22Rv1 (cell line): ENCODE measurements around the gene GBF1.
A peak's percentile ranks its signal among the peaks of the same experiment; 100 is the strongest.

Experiments
- H3K27ac ChIP-seq: fragments of 450-650 bp; 2 replicates; pipeline ENCODE4 v1.5.1; 2017
- ZFX ChIP-seq: fragments of 450-650 bp; IDR thresholded peaks from 2 replicates; pipeline ENCODE4 v1.6.1; 2017; ENCODE audit warnings: antibody characterized with exemption, borderline replicate concordance
- TF ChIP-seq, protein P1 (sequence below): fragments of 450-650 bp; IDR thresholded peaks from 2 replicates; pipeline ENCODE4 v1.5.1; 2017; ENCODE audit warnings: mild to moderate bottlenecking

Gene GBF1

DNA sequence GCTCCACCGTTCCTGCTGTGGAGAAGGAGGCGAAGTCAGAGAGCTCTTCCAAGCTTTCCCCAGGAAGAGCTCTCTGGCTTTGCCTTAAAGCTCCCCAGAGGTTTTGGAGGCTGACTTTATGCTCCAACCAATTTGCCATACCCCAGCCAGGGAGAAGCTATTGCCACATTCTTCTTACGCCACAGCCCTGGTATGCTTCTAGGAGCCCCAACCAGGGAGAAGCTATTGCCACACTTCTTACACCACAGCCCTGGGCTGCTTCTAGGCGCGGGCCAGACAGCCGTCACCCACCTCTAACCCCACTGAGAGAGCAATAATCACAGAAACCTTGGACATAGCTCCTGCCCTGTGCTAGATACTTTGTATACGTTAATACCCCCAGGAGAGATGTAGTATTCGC, 18.3 kb upstream of the GBF1 start:
- no peak overlapping the region for H3K27ac ChIP-seq
- TF ChIP-seq ZFX: no peak

DNA sequence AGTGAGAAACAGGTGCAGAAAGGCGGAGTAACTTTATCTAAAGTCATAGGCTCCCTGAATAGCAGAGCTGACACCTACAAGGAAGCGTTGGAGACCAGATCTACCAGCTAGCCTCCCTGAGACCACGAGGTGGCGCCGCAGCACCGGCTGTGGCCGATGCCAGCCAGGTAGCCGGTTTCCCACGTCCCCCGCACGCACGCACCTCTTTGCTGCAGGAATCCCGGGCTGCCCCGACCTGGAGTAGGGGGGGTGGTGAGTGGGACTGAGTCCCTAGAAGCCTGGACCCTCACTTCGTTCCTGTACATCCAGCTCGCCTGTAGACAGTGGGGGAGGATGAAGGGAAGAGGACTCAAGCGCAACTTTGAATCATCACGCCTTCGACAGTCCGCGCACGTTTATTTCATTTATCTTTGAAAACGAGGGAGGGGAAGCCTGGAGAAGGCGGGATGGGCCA, 15.5 kb upstream of the GBF1 start:
- TF ChIP-seq, protein P1, sequence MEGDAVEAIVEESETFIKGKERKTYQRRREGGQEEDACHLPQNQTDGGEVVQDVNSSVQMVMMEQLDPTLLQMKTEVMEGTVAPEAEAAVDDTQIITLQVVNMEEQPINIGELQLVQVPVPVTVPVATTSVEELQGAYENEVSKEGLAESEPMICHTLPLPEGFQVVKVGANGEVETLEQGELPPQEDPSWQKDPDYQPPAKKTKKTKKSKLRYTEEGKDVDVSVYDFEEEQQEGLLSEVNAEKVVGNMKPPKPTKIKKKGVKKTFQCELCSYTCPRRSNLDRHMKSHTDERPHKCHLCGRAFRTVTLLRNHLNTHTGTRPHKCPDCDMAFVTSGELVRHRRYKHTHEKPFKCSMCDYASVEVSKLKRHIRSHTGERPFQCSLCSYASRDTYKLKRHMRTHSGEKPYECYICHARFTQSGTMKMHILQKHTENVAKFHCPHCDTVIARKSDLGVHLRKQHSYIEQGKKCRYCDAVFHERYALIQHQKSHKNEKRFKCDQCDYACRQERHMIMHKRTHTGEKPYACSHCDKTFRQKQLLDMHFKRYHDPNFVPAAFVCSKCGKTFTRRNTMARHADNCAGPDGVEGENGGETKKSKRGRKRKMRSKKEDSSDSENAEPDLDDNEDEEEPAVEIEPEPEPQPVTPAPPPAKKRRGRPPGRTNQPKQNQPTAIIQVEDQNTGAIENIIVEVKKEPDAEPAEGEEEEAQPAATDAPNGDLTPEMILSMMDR: peak; percentile 98
- no peak for TF ChIP-seq ZFX
- peak overlapping the region; percentile 94 for H3K27ac ChIP-seq

DNA sequence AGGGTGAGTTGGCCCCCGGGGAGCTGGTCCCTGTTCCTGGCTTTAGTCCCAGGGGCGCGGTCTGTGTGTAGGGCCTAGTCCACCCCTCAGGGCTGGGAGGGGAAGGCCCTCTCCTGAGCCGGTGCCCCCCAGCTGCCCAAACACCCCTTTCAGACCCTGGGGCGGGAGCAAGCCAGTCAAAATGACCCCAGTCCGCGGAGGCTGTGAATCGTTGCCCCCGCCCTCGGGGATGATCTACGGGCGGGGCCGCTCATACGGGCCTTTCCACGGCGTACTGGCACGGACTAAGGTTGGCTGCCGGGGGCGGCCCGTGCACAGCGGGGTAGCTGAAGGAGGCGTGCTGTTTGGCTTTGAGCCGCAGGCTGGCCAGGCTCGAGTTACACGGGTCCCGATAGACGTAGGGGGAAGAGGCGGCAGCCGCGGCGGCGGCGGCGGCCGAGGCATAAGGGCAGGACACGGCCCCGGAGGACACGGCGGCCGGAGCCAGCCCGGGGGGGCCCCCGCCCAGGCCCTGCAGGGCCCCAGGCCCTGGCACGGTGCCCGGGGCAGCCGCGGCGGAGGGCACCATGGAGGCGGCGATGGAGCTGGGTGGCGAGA, 15.0 kb upstream of the GBF1 start:
- peak overlapping the region; percentile 94 for H3K27ac ChIP-seq
- TF ChIP-seq, protein P1: no peak
- TF ChIP-seq ZFX: no peak

DNA sequence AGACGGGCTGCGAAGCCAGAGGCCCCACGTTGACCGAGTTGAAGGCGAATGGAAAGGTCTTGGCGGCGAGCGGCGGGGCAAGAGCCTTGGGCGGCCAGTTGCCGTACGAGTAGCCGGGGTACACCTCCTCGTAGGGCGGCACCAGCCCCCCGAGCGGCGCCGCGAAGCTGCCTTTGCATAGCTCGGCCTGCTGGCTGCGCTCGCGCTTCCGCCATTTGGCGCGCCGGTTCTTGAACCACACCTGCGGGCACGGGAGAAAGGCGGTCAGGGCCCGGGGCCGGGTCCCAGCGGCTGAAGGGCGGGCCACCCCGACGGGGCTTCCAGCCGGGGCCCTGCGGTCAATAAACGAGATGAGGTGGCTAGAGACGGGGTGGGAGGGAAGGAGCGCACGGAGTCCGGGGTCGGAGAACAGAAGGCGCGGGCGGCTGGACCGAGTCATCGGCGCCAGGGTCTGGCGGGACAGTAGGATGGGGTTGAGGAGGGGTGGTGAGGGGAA, 14.4 kb upstream of the GBF1 start:
- H3K27ac ChIP-seq: peak overlapping the region; percentile 94
- no peak for TF ChIP-seq ZFX
- TF ChIP-seq, protein P1: peak; percentile 17; the same call in 1 of the 2 replicates

DNA sequence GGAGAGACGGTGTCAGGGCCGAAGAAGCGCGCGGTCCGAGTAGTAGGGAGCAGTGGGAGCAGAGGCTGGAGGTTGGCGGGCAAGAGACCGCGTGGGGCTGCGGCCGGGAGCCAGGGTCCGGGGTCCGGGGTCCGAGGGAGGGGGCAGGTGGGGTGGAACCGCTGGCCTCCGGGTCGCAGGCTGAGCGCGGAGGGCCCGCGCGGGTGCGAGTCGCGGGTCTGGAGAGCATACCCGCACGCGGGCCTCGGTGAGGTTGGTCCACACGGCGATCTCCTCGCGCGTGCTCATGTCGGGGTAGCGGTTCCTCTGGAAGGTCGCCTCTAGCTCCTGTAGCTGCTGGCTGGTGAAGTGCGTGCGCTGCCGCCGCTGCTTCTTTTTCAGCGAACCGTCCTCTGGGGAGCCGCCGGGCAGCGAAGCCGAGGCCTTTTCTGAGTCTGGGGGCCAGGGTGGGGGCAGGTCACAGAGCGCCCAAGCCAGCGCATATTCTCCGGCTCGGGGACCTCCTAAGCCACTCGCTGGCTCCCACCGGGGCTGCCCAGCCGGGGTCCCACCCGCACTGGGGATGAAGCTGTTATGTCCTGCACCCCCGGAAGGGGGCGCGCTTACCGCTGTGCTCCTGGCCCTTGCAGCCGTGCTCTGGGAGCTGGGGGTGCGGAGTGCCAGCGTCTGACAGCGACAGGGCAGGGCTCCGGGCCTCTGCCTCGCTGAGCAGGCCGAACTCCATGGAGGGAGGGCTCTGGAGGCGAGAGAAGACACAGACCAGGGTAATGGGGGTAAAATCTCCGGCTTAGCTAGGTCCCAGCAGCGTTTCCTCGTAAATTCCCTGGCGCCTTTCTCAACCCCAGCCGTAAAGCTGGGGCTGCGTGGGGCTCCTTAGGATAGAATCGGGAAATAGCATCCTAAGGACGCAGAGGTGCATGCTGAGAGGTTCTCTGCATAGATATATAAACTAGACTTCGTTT, 13.7 kb upstream of the GBF1 start:
- TF ChIP-seq, protein P1: peak; percentile 96
- TF ChIP-seq ZFX: no peak
- peak overlapping the region; percentile 94 for H3K27ac ChIP-seq

DNA sequence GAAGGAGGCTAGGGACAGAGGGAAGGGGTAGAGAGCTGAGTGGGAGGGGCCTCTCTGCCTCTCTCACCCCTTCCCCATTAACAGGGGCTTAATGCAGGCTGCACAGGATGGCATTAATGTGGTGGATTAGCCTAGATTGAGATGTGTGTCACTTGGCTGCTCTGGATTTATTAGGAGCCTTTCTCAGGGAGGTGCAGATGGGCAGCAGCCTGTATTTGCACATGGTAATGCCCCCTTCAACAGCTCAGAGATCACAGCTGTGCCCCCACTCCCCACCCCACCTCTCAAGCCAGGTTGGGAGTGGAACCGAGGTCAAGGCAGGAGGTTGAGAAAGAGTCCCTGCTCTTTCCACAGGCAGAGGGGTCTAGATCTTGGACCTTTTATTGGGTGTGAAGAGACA, 11.3 kb upstream of the GBF1 start:
- no peak overlapping the region for H3K27ac ChIP-seq
- TF ChIP-seq ZFX: no peak
- TF ChIP-seq, protein P1: no peak

DNA sequence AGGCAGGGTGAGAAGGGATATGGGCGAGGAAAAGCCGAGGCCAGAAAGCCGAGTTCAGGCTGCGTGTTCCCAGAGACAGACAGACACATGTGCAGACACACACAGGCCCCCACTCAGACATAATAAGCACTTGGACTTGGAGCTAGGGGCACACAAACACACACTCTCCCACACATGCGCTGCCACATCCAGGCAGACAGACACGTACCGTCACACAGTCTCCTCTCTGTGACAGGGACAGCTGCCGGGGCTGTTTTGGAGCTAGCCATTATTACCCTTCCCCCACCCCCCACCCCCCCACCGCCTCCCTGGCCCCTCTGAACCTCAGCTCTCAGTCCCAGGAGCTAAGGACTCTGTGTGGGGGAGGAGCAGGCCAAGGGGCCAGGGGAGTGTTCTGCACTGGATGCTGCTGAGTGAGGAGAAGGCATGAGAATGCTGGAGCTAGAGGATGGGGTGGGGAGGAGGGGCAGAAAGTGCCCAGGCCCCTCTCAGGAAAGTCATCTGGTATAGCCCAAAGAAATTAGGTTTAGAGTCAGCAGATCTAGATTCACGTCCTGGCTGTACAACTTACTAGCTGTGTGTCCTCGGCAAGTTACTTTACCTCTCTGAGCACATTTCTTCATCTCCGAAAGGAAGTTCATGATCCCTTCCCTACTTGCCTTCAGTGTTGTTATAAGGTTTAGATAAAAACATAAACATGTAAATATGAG, 10.3 kb upstream of the GBF1 start:
- no peak overlapping the region for H3K27ac ChIP-seq
- no peak for TF ChIP-seq ZFX
- TF ChIP-seq, protein P1: no peak
